COR-L47 (cell line): Measurements from ENCODE around the gene NUP62CL.
"Not testable (repeated sequence)": the region's sequence is repeated elsewhere in the genome, so short reads cannot be mapped to it uniquely, and the experiment has no call there.

Experiments used
- DNase-seq: peaks from one replicate; lab custom pipeline; 2025; lab: John Stamatoyannopoulos, UW

Gene NUP62CL, protein sequence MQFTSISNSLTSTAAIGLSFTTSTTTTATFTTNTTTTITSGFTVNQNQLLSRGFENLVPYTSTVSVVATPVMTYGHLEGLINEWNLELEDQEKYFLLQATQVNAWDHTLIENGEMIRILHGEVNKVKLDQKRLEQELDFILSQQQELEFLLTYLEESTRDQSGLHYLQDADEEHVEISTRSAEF

GRCh38 chrX:107205770-107206696, at the start of gene NUP62CL, which contains the start of gene DNAAF6:
Gene NUP62CL (minus strand): TSS chrX:107206433. CDS start chrX:107175146, 31,287 bp downstream.
Gene DNAAF6 (plus strand): TSS chrX:107206611. CDS start chrX:107212876, 6,265 bp downstream.
- peak; percentile 43 for DNase-seq

- no peak for DNase-seq
Measured at GRCh38 chrX:107228486-107228819, 22.2 kb upstream of the NUP62CL start.

- no peak for DNase-seq
Measured at GRCh38 chrX:107227780-107228485, 21.7 kb upstream of the NUP62CL start.

- DNase-seq, result no peak
Measured at GRCh38 chrX:107226757-107227156, 20.5 kb upstream of the NUP62CL start.

DNA sequence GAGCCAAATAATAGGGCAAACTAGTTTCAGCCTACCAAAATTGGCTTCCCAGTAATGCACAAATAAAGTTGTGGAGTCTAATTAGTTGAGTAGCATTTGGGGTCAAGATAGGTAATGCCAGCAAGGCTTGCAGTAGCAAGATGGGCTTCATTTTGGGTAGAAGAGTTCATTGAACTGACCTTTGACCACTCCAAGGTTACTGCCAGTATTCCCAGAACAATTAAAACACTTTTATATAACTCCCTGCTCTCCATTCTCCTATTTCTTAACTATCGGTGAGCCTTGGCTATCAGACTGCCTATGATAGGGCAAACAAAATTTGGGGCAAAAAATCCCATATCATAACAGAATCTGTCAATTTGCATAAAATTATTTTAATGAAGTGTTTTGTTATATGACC, 7.2 kb upstream of the NUP62CL start:
- no peak for DNase-seq

DNA sequence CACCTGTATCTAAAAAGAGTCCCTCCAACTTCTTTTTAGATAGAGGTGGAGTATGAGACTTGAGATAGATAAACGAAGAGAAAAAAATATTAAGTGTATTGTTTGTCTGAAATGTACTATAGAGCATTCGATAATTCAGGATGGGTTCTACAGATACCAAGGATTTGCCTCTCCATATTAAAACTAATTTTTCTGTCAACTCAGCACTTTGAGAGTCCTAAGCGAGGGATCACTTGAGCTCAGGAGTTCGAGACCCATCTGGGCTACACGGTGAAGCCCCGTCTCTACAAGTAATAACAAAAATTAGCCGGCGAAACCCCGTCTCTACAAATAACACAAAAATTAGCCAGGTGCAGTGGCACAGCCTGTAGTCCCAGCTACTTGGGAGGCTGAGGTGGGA, 1.7 kb upstream of the NUP62CL start:
- DNase-seq, result no peak

GRCh38 chrX:107207089-107207488, 856 bp upstream of the NUP62CL start:
- no peak for DNase-seq

DNA sequence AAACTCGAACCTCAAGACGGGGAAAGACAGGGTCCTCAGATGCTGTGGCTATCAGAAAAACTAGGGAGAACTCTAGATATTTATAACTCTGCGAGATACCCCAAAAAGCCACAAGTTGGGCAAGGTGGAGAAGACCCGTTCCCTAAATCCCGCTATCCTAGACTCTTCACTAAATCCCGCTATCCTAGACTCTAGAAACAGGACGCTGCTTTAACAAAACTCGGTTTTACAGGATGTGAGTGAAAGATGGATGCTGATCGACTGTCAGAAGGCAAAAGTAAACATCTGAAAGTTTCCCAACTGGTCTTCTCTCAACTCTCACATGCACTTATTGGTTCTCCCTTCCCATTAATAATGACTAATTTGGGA, 448 bp upstream of the NUP62CL start:
- no peak for DNase-seq

DNA sequence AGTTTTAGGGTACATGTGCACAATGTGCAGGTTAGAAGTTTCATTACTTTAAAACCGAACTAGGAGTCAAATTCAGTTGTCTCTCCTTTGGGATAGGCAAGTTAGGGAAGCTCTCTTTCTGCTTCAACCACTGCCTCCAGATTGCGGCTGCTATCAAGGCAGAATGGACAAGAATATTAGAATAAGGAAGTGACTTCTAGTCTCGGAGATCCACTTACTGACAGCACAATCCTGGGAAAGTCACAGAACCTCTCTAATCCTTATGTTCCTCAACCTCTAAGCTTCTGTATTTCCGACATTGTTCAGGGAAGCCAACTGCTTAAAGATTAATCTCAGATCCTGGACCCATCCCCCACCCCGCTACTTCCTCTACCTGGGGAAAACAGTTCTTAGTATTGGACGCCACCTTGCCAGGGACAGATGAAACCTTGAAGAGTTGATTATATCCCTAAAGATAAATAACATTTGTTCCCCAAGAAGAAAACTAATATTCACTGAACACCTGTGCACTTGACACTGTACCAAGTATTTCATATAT, 2.1 kb downstream of the NUP62CL start:
- no peak for DNase-seq

DNA sequence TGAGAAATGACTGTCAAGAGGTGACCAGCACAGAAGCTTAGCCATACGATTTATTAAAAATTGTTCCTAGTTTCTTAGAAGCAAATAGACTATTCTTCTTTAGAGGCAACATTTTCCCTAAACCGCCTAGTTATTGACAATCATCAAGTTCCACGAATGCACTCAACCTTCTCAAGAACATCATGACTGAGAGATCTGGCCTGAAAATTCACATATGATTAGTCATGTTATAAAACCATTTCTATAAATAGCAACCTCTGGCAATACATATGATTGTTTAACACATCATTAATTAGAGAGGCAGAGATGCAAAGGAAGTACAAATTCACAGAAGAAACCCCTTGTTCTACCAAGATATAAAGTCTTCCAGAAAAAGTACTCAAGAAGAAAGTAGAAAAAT, 6.7 kb downstream of the NUP62CL start:
- DNase-seq, result no peak

GRCh38 chrX:107198074-107198473, 8.2 kb downstream of the NUP62CL start:
- DNase-seq, result not testable (repeated sequence)

DNA sequence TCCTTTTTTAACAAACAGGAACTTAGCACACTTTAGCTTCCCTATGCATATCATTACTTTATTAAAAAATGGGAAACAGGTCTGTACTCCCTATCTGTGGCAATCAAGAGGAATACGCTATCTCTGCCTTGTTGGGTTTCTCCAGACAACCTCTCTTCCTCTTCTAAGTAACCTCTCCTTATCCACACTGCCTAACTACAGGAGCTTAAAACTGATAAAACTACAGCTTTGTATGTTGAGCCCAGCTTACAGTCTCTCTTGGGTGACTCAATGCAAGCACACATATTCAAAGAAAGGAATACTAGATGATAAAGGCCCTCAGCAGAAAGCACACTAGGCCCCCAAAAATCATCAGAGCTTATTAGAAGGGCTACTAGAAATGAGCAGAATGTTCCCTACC, 8.9 kb downstream of the NUP62CL start:
- no peak for DNase-seq

DNA sequence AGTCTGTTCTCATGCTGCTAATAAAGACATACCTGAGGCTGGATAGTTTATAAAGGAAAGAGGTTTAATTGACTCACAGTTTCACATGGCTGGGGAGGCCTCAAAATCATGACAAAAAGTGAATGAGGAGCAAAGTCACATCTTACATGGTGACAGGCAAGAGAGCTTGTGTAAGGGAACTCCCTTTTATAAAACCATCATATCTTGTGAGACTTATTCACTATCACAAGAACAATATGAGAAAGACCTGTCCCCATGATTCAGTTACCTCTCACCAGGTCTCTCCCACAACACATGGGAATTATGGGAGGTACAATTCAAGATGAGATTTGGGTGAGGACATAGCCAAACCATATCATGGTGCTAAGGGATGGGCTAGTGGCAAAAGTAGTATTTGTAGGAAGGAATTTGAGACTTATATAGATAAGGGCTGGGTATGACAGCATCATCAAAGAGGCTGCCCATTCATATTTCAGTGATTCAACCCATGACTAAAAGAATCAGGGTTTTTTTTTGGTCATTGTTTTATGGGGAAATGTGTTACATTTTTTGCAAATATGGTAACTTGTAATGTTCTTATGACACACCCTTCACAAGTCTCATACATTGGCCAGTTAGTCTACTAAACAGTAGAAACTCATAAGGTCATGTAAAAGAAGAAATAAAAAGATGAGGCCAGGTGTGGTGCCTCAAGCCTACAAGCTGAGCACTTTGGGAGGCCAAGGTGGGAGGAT, 34.7 kb downstream of the NUP62CL start:
- no peak for DNase-seq

DNA sequence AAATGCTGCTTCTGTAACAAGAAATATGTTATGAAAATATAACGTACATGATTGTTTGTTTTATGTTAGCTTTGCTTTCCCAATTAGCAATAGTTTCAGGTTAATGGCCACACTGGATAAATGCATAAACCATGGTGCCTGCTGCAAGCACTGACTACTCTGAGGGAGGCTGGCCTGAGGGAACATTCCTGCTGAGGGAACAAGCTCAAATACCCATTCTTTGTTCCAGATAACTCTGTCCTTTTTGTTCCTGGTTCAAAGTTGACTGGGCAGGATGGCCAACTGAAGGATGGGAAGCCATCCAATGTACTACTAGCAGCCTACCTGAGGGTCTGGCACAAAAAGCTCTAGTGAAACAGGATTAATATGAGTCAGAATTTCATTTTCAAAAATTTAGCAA, 37.5 kb downstream of the NUP62CL start:
- DNase-seq, result no peak

DNA sequence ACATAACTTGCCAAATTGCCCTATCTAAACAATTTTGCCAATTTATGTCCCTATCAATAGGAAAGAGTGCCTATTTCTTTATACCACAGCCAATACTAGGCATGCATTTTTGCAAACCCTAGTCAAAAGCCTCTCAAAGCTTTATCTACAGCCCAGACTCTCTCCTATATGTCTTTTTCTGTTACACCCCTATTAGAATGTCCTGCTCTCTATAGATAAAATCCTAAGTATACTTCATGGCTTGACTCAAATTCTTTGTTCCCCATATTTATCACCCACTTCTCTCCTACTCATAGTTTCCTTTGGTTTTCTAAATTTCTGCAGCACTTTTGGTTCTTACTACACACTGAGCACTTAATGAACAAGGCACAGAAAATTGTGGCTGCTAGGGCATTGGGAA, 38.0 kb downstream of the NUP62CL start:
- DNase-seq, result no peak

- DNase-seq, result no peak
Measured at GRCh38 chrX:107167163-107167921, 38.9 kb downstream of the NUP62CL start.

GRCh38 chrX:107157618-107158017, 48.6 kb downstream of the NUP62CL start:
- DNase-seq, result not testable (repeated sequence)

DNA sequence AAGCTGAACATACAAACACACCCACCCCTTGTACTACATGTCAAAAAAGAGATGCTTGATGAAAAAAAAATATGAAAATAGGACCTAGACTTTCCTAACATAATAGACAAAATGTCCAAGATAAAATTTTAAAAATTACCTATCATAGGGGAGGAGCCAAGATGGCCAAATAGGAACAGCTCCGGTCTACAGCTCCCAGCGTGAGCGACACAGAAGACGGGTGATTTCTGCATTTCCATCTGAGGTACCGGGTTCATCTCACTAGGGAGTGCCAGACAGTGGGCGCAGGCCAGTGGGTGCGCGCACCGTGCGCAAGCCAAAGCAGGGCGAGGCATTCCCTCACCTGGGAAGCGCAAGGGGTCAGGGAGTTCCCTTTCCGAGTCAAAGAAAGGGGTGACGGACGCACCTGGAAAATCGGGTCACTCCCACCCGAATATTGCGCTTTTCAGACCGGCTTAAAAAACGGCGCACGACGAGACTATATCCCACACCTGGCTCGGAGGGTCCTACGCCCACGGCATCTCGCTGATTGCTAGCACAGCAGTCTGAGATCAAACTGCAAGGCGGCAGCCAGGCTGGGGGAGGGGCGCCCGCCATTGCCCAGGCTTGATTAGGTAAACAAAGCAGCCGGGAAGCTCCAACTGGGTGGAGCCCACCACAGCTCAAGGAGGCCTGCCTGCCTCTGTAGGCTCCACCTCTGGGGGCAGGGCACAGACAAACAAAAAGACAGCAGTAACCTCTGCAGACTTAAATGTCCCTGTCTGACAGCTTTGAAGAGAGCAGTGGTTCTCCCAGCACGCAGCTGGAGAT, 50.4 kb downstream of the NUP62CL start:
- DNase-seq, result not testable (repeated sequence)

- DNase-seq, result no peak
Measured at GRCh38 chrX:107154787-107155620, 51.2 kb downstream of the NUP62CL start.
